ENCODE results near the gene ARHGEF7.
"Not testable (repeated sequence)": the region's sequence is repeated elsewhere in the genome, so short reads cannot be mapped to it uniquely, and the experiment has no call there.

The ARHGEF7 gene

GRCh38 chr13:111115061-111115964 lies at the start of gene ARHGEF7:
Gene ARHGEF7 (plus strand): TSS chr13:111115310. CDS start chr13:111115527, 217 bp downstream.
- no peak for DNase-seq (ENCODE audit: low read depth)

GRCh38 chr13:111065698-111066097 lies 49.4 kb upstream of the ARHGEF7 start:
- DNase-seq (ENCODE audit: low read depth), result no peak

DNA sequence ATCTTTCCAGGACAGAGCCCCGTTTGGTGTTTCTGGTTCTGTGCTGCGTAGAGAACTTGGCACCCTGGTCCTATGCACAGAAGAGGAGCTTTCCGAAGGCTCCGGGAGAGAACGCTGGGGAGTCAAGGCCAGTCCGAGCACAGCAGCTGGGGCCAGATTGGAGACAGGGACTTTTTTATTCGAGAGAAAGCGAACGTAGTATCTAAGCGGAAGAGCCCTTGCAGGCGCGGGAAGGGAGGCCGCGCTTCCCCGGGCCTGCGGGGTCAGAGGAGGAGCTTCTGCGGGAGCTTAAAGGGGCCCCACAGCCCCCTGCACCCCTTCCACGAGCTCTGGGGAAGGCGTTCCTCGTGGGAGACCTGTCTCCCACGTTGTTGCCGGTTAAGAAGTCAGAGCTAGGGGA lies 48.6 kb upstream of the ARHGEF7 start:
- DNase-seq (ENCODE audit: low read depth), result no peak

DNA sequence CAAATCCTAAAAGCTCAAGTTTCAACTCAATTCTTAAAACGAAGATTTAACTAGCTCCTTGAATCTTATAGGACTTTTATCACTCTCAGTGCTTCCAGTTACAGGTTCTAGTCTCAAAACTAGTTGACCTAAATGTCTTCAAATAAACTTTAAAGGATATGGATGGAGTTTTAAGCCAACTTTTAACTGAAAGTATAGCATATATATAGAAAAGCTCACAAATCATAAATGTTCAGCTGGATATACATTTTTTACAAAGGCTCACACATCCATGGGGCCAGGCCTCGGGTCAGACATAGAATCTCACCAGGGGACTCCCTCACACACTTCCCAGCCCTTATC lies 47.1 kb upstream of the ARHGEF7 start:
- no peak for DNase-seq (ENCODE audit: low read depth)

- DNase-seq (ENCODE audit: low read depth), result not testable (repeated sequence)
Measured at GRCh38 chr13:111071120-111071519, 44.0 kb upstream of the ARHGEF7 start.

DNA sequence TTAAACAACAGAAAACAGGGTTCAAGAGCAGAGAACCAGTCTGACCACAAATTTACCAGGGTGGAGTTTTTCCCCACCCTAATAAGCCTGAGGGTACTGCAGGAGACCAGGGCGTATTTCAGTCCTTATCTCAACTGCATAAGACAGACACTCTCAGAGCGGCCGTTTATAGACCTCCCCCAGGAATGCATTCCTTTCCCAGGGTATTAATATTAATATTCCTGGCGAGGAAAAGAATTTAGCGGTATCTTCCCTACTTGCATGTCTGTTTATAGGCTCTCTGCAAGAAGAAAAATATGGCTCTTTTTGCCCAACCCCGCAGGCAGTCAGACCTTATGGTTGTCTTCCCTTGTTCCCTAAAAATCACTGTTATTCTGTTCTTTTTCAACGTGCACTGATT lies 43.6 kb upstream of the ARHGEF7 start:
- DNase-seq (ENCODE audit: low read depth), result not testable (repeated sequence)

- DNase-seq (ENCODE audit: low read depth), result no peak
Measured at GRCh38 chr13:111074826-111075225, 40.3 kb upstream of the ARHGEF7 start.

- no peak for DNase-seq (ENCODE audit: low read depth)
Measured at GRCh38 chr13:111076155-111077013, 38.7 kb upstream of the ARHGEF7 start.

DNA sequence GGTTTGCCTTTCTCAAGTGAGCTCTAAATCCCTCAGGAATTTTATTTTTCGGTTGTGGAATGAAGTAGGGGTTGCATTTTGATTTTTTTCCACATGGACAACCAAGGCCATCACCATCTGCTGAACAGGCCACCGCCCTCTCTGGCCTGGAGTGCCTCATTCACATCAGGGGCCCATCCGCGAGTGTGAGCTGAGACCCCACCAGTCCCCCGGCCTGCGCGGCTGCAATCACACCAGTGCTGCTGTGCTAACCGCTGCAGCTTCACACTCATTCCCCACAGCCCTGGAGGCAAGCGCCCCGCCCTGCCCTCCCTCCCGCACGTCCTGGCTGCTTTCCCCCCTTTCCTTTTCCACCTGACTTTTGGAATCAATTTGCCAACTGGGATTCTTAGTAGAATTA lies 35.7 kb upstream of the ARHGEF7 start:
- no peak for DNase-seq (ENCODE audit: low read depth)

DNA sequence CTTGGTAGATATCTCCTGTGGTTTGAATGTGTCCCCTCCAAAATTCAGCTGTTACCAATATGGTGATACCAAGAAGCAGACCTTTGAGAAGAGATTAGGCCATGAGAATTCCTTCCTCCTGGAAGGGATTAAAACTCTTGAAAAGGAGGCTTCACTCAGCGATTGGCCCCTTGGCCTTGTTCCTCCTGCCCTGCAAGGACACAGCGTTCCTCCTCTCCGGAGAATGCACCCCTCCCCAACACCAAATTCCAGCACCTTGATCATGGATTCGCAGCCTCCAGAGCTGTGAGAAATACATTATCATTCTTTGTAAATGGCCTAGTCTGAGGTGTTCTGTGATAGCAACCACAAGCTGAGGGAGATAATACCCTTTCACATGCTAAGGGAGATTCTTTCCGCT lies 34.5 kb upstream of the ARHGEF7 start:
- DNase-seq (ENCODE audit: low read depth), result no peak

- no peak for DNase-seq (ENCODE audit: low read depth)
Measured at GRCh38 chr13:111082240-111082639, 32.9 kb upstream of the ARHGEF7 start.

DNA sequence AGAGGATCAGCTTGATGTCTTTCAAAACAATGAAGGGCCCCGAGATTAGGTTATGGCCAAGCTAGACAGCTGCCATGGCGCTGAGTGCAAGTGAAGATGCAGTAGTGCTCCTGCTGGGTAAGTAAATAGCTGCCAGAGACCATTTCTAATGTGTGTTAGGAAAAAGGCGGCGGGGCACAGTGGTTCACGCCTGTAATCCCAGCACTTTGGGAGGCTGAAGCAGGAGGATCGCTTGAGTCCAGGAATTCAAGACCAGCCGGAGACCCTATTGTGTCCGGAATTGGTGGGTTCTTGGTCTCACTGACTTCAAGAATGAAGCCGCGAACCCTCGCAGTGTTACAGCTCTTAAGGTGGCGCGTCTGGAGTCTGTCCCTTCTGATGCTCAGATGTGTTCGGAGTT lies 32.3 kb upstream of the ARHGEF7 start:
- DNase-seq (ENCODE audit: low read depth), result not testable (repeated sequence)

GRCh38 chr13:111083693-111084092 lies 31.4 kb upstream of the ARHGEF7 start:
- DNase-seq (ENCODE audit: low read depth), result not testable (repeated sequence)

DNA sequence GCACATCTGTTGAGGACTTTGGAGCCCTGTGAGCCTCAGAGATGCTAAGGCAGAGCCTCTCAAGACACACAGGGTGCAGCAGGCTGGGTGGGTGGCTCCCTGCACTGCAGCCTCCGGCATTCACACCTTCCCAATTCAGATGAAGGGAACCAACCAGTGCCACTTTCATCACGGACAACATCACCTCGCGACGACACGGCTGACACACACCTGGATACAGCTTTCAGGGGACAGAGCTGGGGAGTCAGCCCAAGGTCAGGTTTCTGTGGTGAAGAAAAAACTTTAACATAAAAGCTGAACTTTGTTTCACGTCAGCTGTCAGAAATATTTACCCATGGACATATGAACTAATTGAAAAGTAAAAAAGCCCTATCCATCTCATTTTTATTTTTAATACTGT lies 24.9 kb upstream of the ARHGEF7 start:
- DNase-seq (ENCODE audit: low read depth), result no peak

- DNase-seq (ENCODE audit: low read depth), result no peak
Measured at GRCh38 chr13:111092685-111093084, 22.4 kb upstream of the ARHGEF7 start.

- no peak for DNase-seq (ENCODE audit: low read depth)
Measured at GRCh38 chr13:111093136-111093535, 22.0 kb upstream of the ARHGEF7 start.

DNA sequence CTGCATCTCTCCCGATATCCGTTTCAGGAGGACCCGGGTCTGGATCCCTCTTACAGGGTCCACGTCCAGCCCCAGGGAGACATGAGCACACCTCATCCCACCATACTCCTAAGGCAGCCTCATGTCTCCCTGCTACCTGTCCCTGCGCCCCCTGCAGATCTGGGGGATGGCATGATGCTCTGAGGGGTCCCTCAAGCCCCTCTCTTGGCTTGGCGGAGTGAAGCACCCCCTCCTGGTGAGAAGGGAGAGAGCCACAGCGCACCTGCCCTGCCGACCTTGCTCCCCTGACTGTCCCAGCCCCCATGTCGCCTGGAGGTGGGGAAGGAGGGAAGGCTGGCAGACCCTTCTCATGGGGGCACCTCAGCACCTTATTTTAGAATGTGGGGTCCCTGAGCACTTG lies 21.5 kb upstream of the ARHGEF7 start:
- no peak for DNase-seq (ENCODE audit: low read depth)

DNA sequence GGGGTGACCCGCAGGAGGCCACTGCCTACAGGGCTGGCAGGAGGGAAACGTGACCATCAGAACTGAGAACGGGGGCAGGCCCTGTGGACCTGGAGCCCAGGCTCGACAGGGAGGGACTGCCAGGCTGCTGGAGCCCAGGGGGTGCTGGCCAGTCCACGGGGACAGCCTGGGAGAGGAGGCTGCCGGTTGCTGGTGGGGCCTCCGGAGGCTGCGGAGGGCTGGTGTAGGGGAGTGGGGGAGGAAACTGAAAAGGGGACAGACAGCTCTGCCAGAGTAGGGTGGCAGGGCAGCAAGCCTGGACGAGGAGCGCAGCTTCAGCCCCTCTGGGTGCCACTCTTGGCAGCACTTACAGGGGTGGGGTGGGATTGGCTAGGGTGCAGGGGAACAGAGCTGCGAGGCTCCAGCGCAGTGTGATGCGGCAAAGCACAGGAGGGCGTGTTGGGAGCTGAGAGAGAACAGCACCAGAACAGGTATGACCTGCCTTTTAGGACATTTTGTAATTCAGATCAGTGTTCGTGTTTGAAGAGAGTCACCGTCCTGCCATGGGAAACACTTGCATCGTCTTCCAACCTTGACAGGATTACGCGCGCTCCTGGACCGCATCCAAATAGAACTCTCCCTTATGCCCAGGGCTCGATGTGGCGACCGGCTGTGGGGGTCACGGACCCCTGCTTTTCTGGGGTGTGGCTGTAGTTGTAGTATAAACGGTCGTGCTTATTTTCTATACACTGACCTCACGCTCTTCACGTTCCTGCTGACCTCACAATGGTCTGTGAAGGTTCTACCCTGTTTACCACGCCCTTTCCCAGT lies 19.9 kb upstream of the ARHGEF7 start:
- DNase-seq (ENCODE audit: low read depth), result no peak

GRCh38 chr13:111095911-111096501 lies 19.1 kb upstream of the ARHGEF7 start:
- no peak for DNase-seq (ENCODE audit: low read depth)

GRCh38 chr13:111099290-111099689 lies 15.8 kb upstream of the ARHGEF7 start:
- no peak for DNase-seq (ENCODE audit: low read depth)

DNA sequence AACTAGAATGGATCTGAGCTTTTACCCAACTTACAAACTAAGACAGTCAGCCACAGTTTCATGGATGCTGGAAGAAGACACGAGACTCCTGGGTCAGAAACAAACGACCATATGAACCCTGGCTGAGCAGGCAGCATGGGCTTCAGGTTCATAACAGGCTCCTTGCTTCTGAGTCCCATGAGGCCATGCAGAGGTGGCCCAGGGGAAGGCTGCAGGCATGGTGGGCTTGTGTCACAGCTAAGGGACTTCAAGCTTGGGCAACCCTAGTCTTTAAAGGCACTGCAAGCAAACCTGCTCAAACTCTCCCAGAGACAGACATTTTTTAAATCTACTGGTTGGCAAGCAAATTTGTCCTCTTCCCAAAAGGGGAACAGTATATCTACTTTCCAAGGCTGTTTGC lies 5.1 kb upstream of the ARHGEF7 start:
- DNase-seq (ENCODE audit: low read depth), result no peak

All from HS-27A (cell line).